Panc1 (cell line): ENCODE data around the gene GFPT2. TPM values are rescaled to one million over a fixed set of nuclear protein-coding genes. Genes with fewer than 3 reads are reported as not detected.

Source experiments
- ATAC-seq: fragments of 200-7000 bp; cut with Tn5 transposase; 2 replicates; pipeline ENCODE4 v1.9.1; 2020; ENCODE audit warnings: mild to moderate bottlenecking, moderate library complexity
- BruUV-seq: library from RNA; stranded (reverse); fragments of 400-500 nt; replicated peaks from 2 replicates; lab custom pipeline; 2021; lab: Mats Ljungman, UMichigan
- CTCF ChIA-PET: fragments of 300-600 bp; sonication (Branson Sonifier 250); formaldehyde crosslinking; loops from one replicate; lab custom pipeline; 2022; ENCODE audit warnings: antibody characterized with exemption; lab: Charles Lee
- POLR2A ChIA-PET: fragments of 300-600 bp; sonication (Branson Sonifier 250); formaldehyde crosslinking; loops from one replicate; lab custom pipeline; 2022; ENCODE audit warnings: antibody characterized with exemption; lab: Charles Lee
- DNase-seq: peaks from one replicate; pipeline ENCODE4 v3.0.0-alpha.2; 2010; ENCODE audit warnings: low read depth, low spot score
- H3K27ac ChIP-seq: 2 replicates; pipeline ENCODE4 v1.5.1; 2011; ENCODE audit warnings: mild to moderate bottlenecking, low read length, inconsistent platforms
- H3K27me3 ChIP-seq: fragments of 200-500 bp; sonication (Bioruptor generic); 2 replicates; pipeline ENCODE4 v1.6.0; 2014; ENCODE audit warnings: low read length, inconsistent platforms; ENCODE audit not compliant: control insufficient read depth, insufficient read depth
- H3K36me3 ChIP-seq: fragments of 200-500 bp; sonication (Bioruptor generic); 2 replicates; pipeline ENCODE4 v1.5.1; 2014; ENCODE audit warnings: inconsistent platforms, mild to moderate bottlenecking, low read length, moderate library complexity; ENCODE audit not compliant: control insufficient read depth, insufficient read depth
- H3K4me1 ChIP-seq: 2 replicates; pipeline ENCODE4 v1.5.1; 2011; ENCODE audit warnings: inconsistent platforms, mild to moderate bottlenecking, low read length, moderate library complexity; ENCODE audit not compliant: control insufficient read depth, insufficient read depth
- H3K4me3 ChIP-seq, 2 experiments: 2 replicates each; pipeline ENCODE4 v1.5.1; 2011 to 2012; ENCODE audit warnings: low read depth in 2 of 2, low read length in 2 of 2, mild to moderate bottlenecking in 2 of 2, inconsistent platforms in 1 of 2, moderate library complexity in 1 of 2
- H3K9me3 ChIP-seq: fragments of 200-500 bp; sonication (Bioruptor generic); 2 replicates; pipeline ENCODE4 v1.5.1; 2014; ENCODE audit warnings: low read depth, mild to moderate bottlenecking, inconsistent platforms, low read length, moderate library complexity; ENCODE audit not compliant: control insufficient read depth, insufficient read depth
- POLR2AphosphoS5 ChIP-seq: IDR thresholded peaks from 2 replicates; pipeline ENCODE4 v1.6.1; 2012; ENCODE audit warnings: mild to moderate bottlenecking, low read depth, low read length, moderate library complexity
- SIN3A ChIP-seq: IDR thresholded peaks from 2 replicates; pipeline ENCODE4 v1.6.1; 2012; ENCODE audit warnings: low read depth, mild to moderate bottlenecking, low read length, moderate library complexity, borderline replicate concordance; ENCODE audit not compliant: insufficient read depth
- TCF7L2 ChIP-seq: IDR thresholded peaks from 2 replicates; pipeline ENCODE4 v1.6.1; 2011; ENCODE audit warnings: mild to moderate bottlenecking, low read depth, low read length, inconsistent platforms
- in situ Hi-C: cut with HindIII; loops from 2 replicates; pipeline ENCODE4 v1.10.0; 2016; ENCODE audit warnings: low sequenced_read_pairs, low pct_unique_long_range_greater_than_20kb
- intact Hi-C: fragments of 100-400 bp; cut with micrococcal nuclease; formaldehyde crosslinking; loops from one replicate; pipeline ENCODE4 v1.10.0; 2022; ENCODE audit not compliant: unreplicated experiment
- total RNA-seq: library from RNA; stranded (reverse); gene quantifications from one replicate; pipeline ENCODE4 v1.2.1, GENCODE V29; 2021; ENCODE audit not compliant: unreplicated experiment
- TF ChIP-seq, protein P1 (sequence below), 2 experiments: IDR thresholded peaks; 2 replicates each; pipeline ENCODE4 v1.6.1; 2011 to 2012; ENCODE audit warnings: low read depth in 2 of 2, control low read depth in 1 of 2, low read length in 1 of 2, mild to moderate bottlenecking in 1 of 2, moderate library complexity in 1 of 2; ENCODE audit not compliant: insufficient read depth in 1 of 2
- TF ChIP-seq, protein P2 (sequence below): fragments of 450-650 bp; IDR thresholded peaks from 2 replicates; pipeline ENCODE4 v1.5.1; 2017; ENCODE audit warnings: mild to moderate bottlenecking

Gene GFPT2
- total RNA-seq, 1 experiment from 2014 or later: 2.1 TPM

DNA sequence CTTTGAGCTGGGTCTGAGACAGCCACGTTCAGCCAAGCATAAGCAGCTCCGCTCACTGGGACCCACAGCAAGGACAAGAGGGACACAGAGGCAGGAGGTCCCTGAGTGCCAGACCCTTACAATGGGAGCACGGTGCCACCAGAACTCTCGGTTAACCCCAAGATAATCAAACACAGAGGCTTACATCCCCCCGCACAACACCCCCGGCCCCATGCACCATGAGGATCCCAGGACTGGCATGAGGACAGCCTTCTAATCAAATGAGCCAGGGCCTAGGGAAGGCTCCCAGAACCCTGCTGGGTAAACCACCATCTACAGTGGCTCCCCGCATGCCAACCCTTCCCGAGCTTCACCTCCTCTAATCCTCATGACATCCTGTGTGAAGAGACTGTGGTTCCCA, 7.4 kb downstream of the GFPT2 start:
- no peak for ATAC-seq
- TF ChIP-seq POLR2AphosphoS5 (no peak), SIN3A (no peak), TCF7L2 (no peak)
- TF ChIP-seq, protein P1, sequence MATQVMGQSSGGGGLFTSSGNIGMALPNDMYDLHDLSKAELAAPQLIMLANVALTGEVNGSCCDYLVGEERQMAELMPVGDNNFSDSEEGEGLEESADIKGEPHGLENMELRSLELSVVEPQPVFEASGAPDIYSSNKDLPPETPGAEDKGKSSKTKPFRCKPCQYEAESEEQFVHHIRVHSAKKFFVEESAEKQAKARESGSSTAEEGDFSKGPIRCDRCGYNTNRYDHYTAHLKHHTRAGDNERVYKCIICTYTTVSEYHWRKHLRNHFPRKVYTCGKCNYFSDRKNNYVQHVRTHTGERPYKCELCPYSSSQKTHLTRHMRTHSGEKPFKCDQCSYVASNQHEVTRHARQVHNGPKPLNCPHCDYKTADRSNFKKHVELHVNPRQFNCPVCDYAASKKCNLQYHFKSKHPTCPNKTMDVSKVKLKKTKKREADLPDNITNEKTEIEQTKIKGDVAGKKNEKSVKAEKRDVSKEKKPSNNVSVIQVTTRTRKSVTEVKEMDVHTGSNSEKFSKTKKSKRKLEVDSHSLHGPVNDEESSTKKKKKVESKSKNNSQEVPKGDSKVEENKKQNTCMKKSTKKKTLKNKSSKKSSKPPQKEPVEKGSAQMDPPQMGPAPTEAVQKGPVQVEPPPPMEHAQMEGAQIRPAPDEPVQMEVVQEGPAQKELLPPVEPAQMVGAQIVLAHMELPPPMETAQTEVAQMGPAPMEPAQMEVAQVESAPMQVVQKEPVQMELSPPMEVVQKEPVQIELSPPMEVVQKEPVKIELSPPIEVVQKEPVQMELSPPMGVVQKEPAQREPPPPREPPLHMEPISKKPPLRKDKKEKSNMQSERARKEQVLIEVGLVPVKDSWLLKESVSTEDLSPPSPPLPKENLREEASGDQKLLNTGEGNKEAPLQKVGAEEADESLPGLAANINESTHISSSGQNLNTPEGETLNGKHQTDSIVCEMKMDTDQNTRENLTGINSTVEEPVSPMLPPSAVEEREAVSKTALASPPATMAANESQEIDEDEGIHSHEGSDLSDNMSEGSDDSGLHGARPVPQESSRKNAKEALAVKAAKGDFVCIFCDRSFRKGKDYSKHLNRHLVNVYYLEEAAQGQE (IDR thresholded peaks at IDR 0.05; ENCODE audit: insufficient read depth in 1 of 2, low read depth in 2 of 2, low read length in 1 of 2): no peak
- TF ChIP-seq, protein P2, sequence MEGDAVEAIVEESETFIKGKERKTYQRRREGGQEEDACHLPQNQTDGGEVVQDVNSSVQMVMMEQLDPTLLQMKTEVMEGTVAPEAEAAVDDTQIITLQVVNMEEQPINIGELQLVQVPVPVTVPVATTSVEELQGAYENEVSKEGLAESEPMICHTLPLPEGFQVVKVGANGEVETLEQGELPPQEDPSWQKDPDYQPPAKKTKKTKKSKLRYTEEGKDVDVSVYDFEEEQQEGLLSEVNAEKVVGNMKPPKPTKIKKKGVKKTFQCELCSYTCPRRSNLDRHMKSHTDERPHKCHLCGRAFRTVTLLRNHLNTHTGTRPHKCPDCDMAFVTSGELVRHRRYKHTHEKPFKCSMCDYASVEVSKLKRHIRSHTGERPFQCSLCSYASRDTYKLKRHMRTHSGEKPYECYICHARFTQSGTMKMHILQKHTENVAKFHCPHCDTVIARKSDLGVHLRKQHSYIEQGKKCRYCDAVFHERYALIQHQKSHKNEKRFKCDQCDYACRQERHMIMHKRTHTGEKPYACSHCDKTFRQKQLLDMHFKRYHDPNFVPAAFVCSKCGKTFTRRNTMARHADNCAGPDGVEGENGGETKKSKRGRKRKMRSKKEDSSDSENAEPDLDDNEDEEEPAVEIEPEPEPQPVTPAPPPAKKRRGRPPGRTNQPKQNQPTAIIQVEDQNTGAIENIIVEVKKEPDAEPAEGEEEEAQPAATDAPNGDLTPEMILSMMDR: no peak
- intact Hi-C loops (no loop called here), in situ Hi-C loops (no loop called here)
- Histone ChIP-seq H3K36me3 (no peaks in the 10 kb centered on the region), H3K4me3 (no peak overlapping the region), H3K4me1 (no peaks in the 10 kb centered on the region), H3K27ac (no peak overlapping the region), H3K27me3 (no peaks in the 10 kb centered on the region), H3K9me3 (no peaks in the 10 kb centered on the region)
- BruUV-seq: no TSS peak
- POLR2A ChIA-PET: no interaction called here
- DNase-seq: no peak
- CTCF ChIA-PET: no interaction called here

DNA sequence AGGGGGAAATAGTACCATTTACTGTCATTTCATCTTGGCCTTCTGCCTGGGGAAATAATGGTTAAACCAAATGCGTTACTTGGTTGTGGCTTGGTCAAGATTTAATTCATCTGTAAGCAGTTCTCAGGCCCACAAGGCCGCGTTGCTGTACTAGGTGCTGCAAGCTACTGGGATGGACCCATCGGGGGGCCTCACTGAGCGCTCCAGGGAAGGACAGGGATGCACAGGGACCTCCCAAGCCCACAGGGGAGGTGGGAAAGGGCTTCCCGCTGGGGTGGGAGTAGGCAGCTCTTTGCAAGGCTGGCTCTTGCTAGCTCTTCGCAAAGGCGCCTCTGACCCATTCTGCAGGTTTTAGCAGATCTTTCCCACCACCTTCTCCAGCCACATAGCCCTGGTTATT, 8.0 kb downstream of the GFPT2 start:
- in situ Hi-C loops: no loop called here
- BruUV-seq: no TSS peak
- H3K4me1 ChIP-seq: no peaks in the 10 kb centered on the region
- no peak overlapping the region for H3K4me3 ChIP-seq
- H3K36me3 ChIP-seq: no peaks in the 10 kb centered on the region
- POLR2A ChIA-PET: no interaction called here
- intact Hi-C loops: no loop called here
- no peak for TF ChIP-seq POLR2AphosphoS5
- H3K27ac ChIP-seq: no peak overlapping the region
- no peaks in the 10 kb centered on the region for H3K27me3 ChIP-seq
- no peaks in the 10 kb centered on the region for H3K9me3 ChIP-seq
- DNase-seq (no peak), ATAC-seq (no peak)
- CTCF ChIA-PET: no interaction called here

DNA sequence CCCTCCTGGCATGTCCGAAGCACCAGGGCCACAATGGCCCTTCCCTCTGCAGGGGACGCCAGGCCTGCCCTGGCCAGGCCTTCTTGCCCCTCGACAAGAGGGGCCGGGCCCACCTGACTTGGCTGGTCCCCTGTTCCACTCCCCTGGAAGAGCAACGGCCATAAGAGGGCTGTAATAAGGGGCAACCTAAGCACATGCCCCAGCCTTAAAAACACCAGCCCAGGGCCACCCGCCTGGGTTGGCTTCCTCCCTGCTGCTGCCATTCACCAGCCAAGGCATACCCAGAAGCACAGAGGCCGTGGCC, 8.5 kb downstream of the GFPT2 start:
- in situ Hi-C loops: no loop called here

More for the DNA sequence above, 8.5 kb downstream of the GFPT2 start:
- H3K9me3 ChIP-seq: no peaks in the 10 kb centered on the region
- ATAC-seq (no peak), DNase-seq (no peak)
- H3K27ac ChIP-seq: no peak overlapping the region
- TF ChIP-seq TCF7L2 (no peak), SIN3A (no peak), POLR2AphosphoS5 (no peak)
- TF ChIP-seq, protein P2: no peak
- TF ChIP-seq, protein P1 (IDR thresholded peaks at IDR 0.05; ENCODE audit: insufficient read depth in 1 of 2, low read depth in 2 of 2, low read length in 1 of 2): no peak
- H3K4me1 ChIP-seq: no peaks in the 10 kb centered on the region
- ChIA-PET CTCF (no interaction called here), POLR2A (no interaction called here)
- no TSS peak for BruUV-seq
- no peak overlapping the region for H3K4me3 ChIP-seq
- intact Hi-C loops: no loop called here
- H3K36me3 ChIP-seq: no peaks in the 10 kb centered on the region
- H3K27me3 ChIP-seq: no peaks in the 10 kb centered on the region
